Epithelial cell of proximal tubule (primary cell): ENCODE measurements around the gene NCSTN. TPM values are rescaled to one million over a fixed set of nuclear protein-coding genes. Genes with fewer than 3 reads are reported as not detected.

Experiments used
- DNase-seq: peaks from one replicate; pipeline ENCODE4 v3.0.0-alpha.2; 2011; ENCODE audit warnings: low read depth
- H3K4me3 ChIP-seq: 2 replicates; pipeline ENCODE4 v1.5.1; 2011; ENCODE audit warnings: low read depth, mild to moderate bottlenecking, low read length
- total RNA-seq: library from RNA; depleted of rRNA; stranded (reverse); fragments of >200 nt; gene quantifications from 2 replicates; pipeline ENCODE4 v1.2.3, GENCODE V29; 2015
- TF ChIP-seq, protein P1 (sequence below): conservative IDR thresholded peaks from 2 replicates; pipeline ENCODE4 v1.5.1; 2012; ENCODE audit warnings: low read depth, mild to moderate bottlenecking, low read length

The NCSTN gene
- total RNA-seq, 1 donor from 2014 or later = 55.7 TPM

DNA sequence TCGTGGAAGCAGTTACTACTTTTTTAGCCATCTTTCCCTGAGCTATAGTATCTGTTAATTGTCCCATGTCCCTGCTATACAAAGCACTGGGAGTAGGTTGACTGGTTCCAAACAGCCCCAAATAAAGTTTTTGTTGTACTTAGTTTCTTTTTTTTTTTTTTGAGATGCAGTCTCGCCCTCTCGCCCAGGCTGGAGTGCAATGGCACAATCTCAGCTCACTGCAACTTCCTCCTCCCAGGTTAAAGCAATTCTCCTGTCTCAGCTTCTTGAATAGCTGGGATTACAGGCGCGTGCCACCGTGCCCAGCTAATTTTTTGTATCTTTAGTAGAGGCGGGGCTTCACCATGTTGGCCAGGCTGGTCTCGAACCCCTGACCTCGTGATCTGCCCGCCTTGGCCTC lies 3.3 kb downstream of the NCSTN start:
- H3K4me3 ChIP-seq = no peak overlapping the region
- TF ChIP-seq, protein P1, sequence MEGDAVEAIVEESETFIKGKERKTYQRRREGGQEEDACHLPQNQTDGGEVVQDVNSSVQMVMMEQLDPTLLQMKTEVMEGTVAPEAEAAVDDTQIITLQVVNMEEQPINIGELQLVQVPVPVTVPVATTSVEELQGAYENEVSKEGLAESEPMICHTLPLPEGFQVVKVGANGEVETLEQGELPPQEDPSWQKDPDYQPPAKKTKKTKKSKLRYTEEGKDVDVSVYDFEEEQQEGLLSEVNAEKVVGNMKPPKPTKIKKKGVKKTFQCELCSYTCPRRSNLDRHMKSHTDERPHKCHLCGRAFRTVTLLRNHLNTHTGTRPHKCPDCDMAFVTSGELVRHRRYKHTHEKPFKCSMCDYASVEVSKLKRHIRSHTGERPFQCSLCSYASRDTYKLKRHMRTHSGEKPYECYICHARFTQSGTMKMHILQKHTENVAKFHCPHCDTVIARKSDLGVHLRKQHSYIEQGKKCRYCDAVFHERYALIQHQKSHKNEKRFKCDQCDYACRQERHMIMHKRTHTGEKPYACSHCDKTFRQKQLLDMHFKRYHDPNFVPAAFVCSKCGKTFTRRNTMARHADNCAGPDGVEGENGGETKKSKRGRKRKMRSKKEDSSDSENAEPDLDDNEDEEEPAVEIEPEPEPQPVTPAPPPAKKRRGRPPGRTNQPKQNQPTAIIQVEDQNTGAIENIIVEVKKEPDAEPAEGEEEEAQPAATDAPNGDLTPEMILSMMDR = no peak
- DNase-seq = no peak

DNA sequence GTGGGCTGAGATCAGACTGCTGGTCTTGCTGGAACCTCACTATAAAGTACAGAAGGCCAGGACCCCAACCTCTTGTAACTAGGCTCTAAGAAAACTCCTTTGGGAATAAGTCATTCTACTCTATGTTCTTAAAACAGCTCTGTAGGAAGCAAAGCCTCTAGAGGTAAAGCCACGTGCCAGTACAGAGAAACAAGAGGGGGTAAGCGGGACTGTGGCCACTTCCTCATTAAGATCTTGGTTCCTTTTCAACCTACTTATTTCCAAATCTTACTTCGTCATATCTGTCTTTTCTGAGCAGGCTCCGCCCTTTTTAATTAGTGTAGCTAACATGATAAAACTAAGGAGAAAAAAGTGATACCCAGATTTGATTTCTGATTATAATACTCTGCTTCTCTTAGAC lies 3.8 kb downstream of the NCSTN start:
- TF ChIP-seq, protein P1 = no peak
- no peak for DNase-seq
- H3K4me3 ChIP-seq = no peak overlapping the region

DNA sequence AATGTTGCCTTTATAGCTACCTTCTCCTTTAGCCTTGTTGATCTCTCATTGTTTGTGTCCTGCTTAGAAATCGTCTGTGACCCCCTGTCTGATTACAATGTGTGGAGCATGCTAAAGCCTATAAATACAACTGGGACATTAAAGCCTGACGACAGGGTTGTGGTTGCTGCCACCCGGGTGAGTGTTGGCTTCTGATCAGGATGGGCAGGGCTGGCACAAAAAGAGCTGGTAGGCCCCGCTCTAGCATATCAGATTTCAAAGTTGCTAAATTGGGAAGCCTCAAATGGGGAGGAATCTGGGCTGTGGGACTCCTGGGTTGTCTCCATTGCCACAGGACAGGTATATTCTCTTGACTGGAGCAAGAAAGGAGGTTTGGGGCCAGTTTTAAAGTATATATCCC lies 8.4 kb downstream of the NCSTN start:
- DNase-seq = no peak
- TF ChIP-seq, protein P1 = no peak
- no peak overlapping the region for H3K4me3 ChIP-seq

DNA sequence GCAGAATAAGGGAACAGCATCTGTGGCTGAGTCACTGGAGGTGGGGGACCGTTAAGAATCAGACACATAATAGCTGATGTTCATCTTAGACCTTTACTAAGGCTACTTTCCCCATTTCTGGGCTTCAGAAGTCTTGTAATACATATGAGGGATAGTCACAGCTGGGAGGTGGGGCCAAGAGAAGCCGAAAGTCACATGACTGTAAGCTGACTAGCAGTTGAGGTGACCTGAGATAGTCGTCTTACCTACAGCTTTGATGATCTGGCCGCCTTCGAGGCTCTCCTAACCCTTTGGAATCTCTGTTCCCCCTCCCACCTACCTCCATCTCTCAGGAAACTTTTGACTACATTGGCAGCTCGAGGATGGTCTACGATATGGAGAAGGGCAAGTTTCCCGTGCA lies 9.4 kb downstream of the NCSTN start:
- DNase-seq = no peak
- TF ChIP-seq, protein P1 = no peak
- H3K4me3 ChIP-seq = no peak overlapping the region

DNA sequence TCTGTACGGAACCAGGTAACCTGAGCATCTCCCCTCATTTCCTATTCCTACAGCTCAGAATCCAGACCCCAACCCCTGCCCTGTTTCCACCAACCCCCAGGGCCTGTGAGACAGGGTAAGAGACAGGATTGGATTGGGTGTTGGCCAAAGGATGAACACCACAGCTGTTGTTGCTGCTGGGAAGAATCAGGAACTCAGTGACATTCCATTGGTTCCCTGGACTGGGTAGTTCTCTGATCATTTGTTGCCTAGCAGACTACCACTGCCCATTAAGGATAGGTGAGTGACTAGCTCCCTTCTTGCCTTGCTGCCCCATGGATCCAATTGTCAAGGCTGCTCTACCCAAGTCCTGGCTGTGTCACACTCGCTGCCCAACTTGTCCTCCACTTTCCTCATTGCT lies 10.0 kb downstream of the NCSTN start:
- TF ChIP-seq, protein P1 = no peak
- DNase-seq = no peak
- H3K4me3 ChIP-seq = no peak overlapping the region

DNA sequence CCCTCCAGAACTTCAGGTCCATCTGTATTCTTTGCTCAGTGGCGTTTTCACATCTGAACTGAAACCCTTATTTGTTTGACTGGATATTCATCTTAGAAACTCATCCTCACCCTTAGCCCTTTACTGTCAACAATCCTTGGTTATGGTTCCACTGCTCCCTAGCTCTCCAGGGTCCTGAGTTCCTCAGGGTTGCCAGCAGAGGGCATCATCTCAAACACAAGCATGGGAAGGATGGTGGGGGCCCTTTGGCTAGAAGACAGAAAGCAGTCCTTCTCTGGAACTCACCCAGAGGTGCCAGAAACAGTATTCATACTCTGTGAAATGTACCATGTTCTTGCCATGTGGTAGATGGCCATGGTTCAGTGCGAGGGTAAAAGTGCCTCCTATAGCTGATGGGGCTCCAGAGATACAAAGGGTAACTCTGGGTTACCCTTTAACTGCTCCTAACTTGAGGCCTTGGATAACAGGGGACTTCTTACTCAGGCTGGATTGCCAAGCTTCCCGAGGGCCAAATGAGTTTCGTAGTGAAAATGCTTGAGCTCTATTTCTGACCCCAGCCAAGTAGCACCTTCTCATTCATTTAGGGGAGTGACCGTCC lies 11.3 kb downstream of the NCSTN start:
- H3K4me3 ChIP-seq = no peak overlapping the region
- DNase-seq = no peak
- TF ChIP-seq, protein P1 = peak; percentile 76

DNA sequence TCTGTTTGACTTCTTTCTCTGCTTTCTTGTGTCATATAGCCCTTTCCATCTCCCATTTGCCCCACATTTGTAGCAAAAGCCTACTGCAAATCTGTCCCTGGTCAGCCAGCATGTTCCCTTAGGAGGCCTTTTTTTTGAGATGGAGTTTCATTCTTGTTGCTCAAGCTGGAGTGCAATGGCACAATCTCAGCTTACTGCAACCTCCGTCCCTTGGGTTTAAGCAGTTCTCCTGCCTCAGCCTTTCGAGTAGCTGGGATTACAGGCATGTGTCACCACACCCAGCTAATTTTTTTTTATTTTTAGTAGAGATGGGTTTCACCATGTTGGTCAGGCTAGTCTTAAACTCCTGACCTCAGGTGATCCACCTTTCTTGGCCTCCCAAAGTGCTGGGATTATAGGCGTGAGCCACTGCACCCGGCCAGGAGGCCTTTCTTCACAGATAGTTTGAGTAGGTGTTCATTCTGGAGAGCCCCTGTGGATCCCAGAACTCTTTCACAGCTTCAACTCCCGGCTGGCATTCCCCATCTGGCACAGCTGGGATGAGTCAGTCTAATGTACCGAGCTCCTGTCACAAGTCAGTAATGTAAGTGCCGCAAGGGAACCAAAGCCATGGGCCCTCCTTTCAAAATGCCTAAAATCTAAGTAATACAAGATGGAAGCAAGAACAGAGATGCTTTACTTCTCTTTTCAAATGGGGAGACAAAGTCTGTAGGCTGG lies 14.3 kb downstream of the NCSTN start:
- no peak for DNase-seq

More for the DNA sequence above, 14.3 kb downstream of the NCSTN start:
- TF ChIP-seq, protein P1 = no peak
- no peak overlapping the region for H3K4me3 ChIP-seq
